Measurements from ENCODE around the gene AKR1C4. TPM values are rescaled to one million over a fixed set of nuclear protein-coding genes. Genes with fewer than 3 reads are reported as not detected.
"Not testable (repeated sequence)": the region's sequence is repeated elsewhere in the genome, so short reads cannot be mapped to it uniquely, and the experiment has no call there.

AKR1C4 gene
- total RNA-seq, 4 donors from 2014 or later = not detected

DNA sequence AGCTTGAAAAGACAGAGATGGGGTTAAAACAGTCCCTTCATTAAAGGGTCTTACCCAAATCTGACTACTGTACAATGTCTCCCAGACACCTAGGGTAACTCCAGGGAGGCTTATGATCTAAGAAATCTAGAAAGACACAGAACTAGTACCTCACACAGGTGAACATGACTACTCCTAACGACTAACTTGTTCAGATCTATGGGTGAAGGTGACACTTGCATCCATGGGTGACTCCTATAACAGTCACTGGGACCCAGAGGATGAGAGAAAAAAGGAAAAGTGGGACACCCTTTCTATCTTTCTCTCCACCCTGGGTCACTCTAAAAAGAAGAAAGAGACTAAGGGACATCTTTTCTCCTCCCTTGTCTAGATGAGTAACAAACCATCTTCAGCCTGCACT, 30.9 kb upstream of the AKR1C4 start:
- no peak for DNase-seq
- TF ChIP-seq, protein P1, sequence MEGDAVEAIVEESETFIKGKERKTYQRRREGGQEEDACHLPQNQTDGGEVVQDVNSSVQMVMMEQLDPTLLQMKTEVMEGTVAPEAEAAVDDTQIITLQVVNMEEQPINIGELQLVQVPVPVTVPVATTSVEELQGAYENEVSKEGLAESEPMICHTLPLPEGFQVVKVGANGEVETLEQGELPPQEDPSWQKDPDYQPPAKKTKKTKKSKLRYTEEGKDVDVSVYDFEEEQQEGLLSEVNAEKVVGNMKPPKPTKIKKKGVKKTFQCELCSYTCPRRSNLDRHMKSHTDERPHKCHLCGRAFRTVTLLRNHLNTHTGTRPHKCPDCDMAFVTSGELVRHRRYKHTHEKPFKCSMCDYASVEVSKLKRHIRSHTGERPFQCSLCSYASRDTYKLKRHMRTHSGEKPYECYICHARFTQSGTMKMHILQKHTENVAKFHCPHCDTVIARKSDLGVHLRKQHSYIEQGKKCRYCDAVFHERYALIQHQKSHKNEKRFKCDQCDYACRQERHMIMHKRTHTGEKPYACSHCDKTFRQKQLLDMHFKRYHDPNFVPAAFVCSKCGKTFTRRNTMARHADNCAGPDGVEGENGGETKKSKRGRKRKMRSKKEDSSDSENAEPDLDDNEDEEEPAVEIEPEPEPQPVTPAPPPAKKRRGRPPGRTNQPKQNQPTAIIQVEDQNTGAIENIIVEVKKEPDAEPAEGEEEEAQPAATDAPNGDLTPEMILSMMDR (IDR thresholded peaks at IDR 0.05) = no peak
- TF ChIP-seq POLR2A (IDR thresholded peaks at IDR 0.05) = no peak
- no peak overlapping the region for H3K27ac ChIP-seq
- H3K4me3 ChIP-seq (replicated peaks in 1 of 3) = no peak overlapping the region
- whole genome bisulfite sequencing, 2 donors = 9 to 19% methylated on average over 1 of the region's 1 CpG
- no peaks in the 10 kb centered on the region for H3K4me1 ChIP-seq
- no peaks in the 10 kb centered on the region for H3K9me3 ChIP-seq
- intact Hi-C loops (cut with DNase I) = no loop called here
- H3K36me3 ChIP-seq = no peaks in the 10 kb centered on the region
- no peaks in the 10 kb centered on the region for H3K27me3 ChIP-seq

DNA sequence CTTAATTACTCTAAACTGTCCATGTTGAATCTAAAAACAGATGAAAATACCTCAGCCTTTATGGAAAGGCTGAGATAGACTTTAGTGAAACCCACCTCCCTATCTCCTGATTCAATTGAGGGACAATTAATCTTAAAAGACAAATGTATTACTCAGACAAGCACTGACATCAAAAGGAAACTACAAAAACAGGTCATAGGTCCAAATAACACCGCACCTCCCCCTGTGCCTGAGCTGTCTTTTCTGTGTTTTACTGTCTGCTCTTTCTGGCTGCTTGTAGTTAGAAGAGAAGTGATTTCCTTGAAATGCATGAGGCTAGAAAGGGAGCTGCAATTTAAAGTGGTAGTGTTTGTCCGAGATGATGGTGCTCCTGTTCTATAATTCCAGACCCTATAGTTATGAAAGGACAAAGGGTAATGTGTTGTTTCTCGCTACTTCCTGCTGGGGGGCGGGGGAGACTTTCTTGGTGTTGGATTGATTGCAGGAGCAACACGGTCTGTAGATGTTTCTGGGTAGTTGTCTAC, 27.7 kb upstream of the AKR1C4 start:
- Histone ChIP-seq H3K27me3 (no peaks in the 10 kb centered on the region), H3K4me3 (replicated peaks in 1 of 3) (no peak overlapping the region), H3K4me1 (no peaks in the 10 kb centered on the region), H3K9me3 (no peaks in the 10 kb centered on the region), H3K36me3 (no peaks in the 10 kb centered on the region), H3K27ac (no peak overlapping the region)
- intact Hi-C loops (cut with DNase I) = no loop called here
- 72 to 81% methylated on average over 5 of the region's 5 CpGs for WGBS, 2 donors
- TF ChIP-seq, protein P1 (IDR thresholded peaks at IDR 0.05) = no peak
- TF ChIP-seq POLR2A (IDR thresholded peaks at IDR 0.05) = no peak
- no peak for DNase-seq

DNA sequence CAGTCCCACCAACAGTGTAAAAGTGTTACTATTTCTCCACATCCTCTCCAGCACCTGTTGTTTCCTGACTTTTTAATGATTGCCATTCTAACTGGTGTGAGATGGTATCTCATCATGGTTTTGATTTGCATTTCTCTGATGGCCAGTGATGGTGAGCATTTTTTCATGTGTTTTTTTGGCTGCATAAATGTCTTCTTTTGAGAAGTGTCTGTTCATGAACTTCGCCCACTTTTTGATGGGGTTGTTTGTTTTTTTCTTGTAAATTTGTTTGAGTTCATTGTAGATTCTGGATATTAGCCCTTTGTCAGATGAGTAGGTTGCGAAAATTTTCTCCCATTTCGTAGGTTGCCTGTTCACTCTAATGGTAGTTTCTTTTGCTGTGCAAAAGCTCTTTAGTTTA, 21.1 kb upstream of the AKR1C4 start:
- DNase-seq; H3K27me3 ChIP-seq; H3K4me1 ChIP-seq; intact Hi-C loops (cut with DNase I); H3K4me3 ChIP-seq (replicated peaks in 1 of 3); H3K36me3 ChIP-seq; H3K27ac ChIP-seq; H3K9me3 ChIP-seq: not testable (repeated sequence)
- WGBS, 2 donors = 97 to 98% methylated on average over 3 of the region's 3 CpGs

DNA sequence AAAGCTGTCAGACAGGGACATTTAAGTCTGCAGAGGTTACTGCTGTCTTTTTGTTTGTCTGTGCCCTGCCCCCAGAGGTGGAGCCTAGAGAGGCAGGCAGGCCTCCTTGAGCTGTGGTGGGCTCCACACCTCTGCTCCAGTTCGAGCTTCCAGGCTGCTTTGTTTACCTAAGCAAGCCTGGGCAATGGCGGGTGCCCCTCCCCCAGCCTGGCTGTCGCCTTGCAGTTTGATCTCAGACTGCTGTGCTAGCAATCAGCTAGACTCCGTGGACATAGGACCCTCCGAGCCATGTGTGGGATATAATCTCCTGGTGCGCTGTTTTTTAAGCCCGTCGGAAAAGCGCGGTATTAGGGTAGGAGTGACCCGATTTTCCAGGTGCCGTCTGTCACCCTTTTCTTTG, 16.1 kb upstream of the AKR1C4 start:
- 89 to 93% methylated on average over 7 to 11 of the region's 12 CpGs for WGBS, 2 donors
- intact Hi-C loops (cut with DNase I) = not testable (repeated sequence)

DNA sequence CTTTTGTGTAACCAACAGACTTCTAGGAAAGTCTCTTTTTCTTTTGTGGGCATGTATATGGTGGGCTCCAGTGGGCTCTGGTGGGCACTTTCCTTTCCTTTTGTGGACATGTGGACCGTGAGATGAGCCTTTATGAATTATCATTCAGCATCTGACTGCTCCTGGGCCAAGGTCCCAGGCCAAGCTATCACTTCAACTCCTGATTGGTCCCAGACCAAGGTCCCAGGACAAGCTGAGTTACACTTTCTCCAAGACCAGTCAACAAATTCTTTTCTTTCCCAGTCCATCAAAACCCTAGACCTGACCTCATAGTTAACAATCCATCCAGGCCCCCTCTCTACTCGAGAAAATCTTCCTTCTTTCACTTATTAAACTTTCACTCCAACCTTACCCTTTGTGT, 12.7 kb upstream of the AKR1C4 start:
- Histone ChIP-seq H3K27ac (no peak overlapping the region), H3K4me1 (no peaks in the 10 kb centered on the region), H3K9me3 (no peaks in the 10 kb centered on the region), H3K4me3 (replicated peaks in 1 of 3) (no peak overlapping the region), H3K27me3 (no peaks in the 10 kb centered on the region), H3K36me3 (no peaks in the 10 kb centered on the region)
- no peak for DNase-seq
- TF ChIP-seq, protein P1 (IDR thresholded peaks at IDR 0.05) = no peak
- TF ChIP-seq POLR2A (IDR thresholded peaks at IDR 0.05) = no peak
- intact Hi-C loops (cut with DNase I) = no loop called here
- WGBS, 2 donors = 79 to 90% methylated on average over 2 of the region's 2 CpGs

More for the DNA sequence above, 16.1 kb upstream of the AKR1C4 start:
- not testable (repeated sequence) for H3K9me3 ChIP-seq; H3K36me3 ChIP-seq; H3K4me3 ChIP-seq (replicated peaks in 1 of 3); H3K27ac ChIP-seq; H3K27me3 ChIP-seq; DNase-seq; H3K4me1 ChIP-seq

DNA sequence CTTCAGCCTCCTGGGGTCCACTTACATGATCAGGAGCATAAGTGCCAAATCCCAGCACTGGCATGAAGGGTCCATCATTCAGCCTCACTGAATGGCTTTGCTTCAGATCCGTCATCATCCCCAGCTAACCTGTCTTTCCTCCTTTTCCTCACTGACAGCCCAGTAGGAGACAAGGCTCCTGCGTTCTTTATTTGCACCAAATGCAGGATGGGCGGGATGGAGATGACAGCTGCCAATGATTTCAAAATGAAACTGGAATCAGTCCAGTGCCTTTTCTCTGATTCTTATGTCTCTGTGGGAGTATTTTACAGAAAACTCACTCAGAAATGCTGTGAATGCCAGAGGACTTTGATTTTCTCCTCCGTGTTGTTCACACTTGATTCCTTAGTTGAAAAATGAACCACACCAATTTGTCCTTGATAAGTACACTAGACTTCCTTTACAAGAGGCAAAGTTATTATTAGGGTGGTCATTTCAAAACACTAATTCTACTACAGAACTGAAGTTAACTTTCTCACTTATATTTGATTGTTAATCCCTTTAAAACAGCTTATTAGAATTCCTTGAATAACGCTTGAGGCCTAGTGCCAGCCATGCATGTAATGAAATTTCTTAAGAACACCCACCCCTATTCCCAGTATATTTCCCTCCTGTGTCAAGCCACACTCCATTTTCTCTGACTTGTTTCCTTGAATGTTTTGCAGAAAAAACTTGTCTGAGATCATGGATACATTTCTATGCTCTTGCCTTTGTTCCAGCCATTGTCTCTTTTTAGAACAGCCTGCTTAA, 11.5 kb upstream of the AKR1C4 start, which contains the start of gene AKR1C8:
AKR1C8 (minus strand) TSS at position 164 of the 789 bp plus-strand sequence; CDS start at position 118, 46 bp downstream.
- TF ChIP-seq POLR2A (IDR thresholded peaks at IDR 0.05) = no peak
- TF ChIP-seq, protein P1 (IDR thresholded peaks at IDR 0.05) = no peak
- WGBS, 2 donors = 72 to 79% methylated on average over 5 of the region's 5 CpGs
- H3K27me3 ChIP-seq = no peaks in the 10 kb centered on the region
- no peak within 1 kb of the TSS for H3K27ac ChIP-seq
- no peaks in the 10 kb centered on the region for H3K4me1 ChIP-seq
- DNase-seq = no peak
- no peak within 1 kb of the TSS for H3K4me3 ChIP-seq (replicated peaks in 1 of 3)
- H3K9me3 ChIP-seq = no peaks in the 10 kb centered on the region
- no peaks in the 10 kb centered on the region for H3K36me3 ChIP-seq
- intact Hi-C loops (cut with DNase I) = no loop called here

All from thyroid gland (tissue), 4 donors.